Stimulated activated CD4-positive, alpha-beta T cell treated with anti-CD3 and anti-CD28 coated beads, Interleukin-12 subunit alpha, Interleukin-12 subunit beta, amount 100 ng/mL, for 48 hours (primary cell): ENCODE results near the gene MRPS18A.

Experiments
- DNase-seq, 3 donors: peaks; one replicate each; pipeline ENCODE4 v3.0.0-alpha.2; 2020; ENCODE audit warnings: low read depth in 2 of 3, low spot score in 1 of 3

The MRPS18A gene

GRCh38 chr6:43687437-43688347, at the start of gene MRPS18A:
MRPS18A (minus strand) TSS chr6:43687791; CDS start chr6:43687779, 12 bp downstream.
- DNase-seq, result peak; percentile 68 to 78 (median 70)

- no peak for DNase-seq
Observed at GRCh38 chr6:43736844-43737243, 49.3 kb upstream of the MRPS18A start.

GRCh38 chr6:43736211-43736786, 48.7 kb upstream of the MRPS18A start:
- DNase-seq, result no peak

DNA sequence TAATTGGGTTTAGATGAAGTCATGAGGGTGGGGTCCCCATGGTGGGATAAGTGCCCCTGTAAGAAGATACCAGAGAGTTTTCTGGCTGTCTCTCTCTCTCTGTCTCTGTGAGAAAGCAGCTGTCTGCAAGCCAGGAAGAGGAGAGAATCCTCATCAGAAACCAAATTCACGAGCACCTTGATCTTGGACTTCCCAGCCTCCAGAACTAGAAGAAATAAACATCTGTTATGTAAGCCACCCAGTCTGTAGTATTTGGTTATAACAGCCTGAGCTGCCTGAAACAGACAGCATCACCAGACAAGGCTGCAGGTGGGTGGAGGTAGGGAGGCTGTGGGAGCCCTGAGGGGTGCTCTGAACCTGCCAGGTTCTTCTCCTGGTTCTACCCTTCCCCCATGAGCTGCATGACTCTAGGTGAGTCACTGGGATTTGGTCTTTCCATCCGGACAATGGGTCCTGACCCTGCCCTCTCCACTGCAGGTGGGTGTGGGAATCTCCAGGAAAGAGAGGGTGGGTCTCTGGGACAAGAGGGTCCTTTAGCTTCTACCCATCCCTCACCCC, 48.1 kb upstream of the MRPS18A start:
- no peak for DNase-seq

DNA sequence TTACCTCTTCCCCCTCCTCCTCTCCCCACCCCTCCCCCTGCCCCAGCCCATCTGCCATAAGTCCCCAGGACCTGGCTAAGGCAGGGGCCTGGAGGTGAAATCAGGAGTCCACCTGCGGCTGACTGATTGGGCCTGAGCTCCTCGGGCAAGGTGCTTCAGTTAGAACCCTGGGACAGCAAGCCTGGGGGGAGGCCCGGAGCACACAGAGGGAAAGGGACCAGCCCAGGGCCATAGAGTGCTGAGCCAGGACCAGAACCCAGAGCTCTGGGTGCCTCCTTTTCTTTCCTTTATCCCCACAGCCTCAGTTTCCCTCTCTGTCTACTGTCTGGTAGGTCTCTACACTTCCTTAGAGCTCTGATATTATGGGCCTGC, 46.7 kb upstream of the MRPS18A start:
- no peak for DNase-seq

DNA sequence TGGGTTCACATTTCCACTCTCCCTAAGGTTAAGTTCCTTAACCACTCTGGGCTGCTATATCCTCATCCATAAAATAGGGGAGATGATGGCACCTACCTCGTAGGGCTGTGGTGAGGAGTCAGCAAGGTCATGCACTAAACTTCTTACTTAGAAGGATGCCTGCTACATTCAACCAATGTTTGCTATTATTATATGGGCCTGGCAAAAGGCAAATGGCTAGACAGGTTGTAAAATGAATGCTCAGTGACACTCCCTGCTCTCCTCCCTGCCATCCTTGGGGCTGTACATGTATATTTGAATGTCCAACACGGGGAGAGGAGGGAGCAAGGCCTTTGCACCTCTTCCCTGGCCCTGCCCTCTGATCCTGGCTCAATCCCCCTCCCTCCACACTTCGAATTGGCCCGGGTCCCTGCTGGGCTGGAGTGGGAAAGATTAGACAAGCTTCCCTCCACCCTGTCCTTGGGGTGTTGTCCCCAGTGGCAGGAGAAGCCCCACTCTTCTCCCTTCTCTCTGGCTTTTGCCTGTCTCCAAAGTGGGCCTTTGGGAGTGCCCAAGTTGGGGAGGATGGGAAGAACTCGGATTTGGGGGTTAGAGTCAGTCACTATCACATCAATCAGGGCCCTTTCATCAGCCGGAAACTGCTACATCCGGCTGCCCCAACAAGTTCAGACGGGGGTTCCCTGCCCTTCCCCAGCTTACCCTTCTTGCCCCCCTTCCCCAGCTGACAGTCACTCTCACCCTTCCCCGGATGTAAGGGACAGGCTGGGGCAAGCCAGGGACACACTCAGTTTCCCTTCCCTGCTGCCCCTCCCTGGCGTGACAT, 46.1 kb upstream of the MRPS18A start:
- peak in 1 of 3 donors; percentile 28 for DNase-seq

GRCh38 chr6:43730634-43731033, 43.0 kb upstream of the MRPS18A start:
- no peak for DNase-seq

- DNase-seq, result no peak
Observed at GRCh38 chr6:43729537-43729936, 41.9 kb upstream of the MRPS18A start.

DNA sequence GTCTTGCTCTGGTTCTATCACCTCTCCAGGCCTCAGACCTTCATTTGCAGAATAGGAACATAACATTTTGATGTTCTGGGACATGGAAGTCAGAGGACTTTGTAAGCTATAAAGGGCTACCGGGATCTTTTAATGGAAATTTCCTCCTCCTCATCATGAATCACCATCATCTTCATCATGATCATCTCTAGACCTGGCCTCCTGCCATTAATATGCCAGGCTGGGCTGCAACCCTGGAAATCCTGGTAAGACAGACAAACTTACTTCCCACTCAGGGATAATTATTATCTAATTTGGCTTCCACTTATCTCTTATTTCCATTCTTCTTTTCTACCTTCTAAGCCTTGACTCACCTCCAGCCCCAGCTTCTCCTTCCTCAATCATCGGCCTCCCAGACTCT, 41.0 kb upstream of the MRPS18A start:
- no peak for DNase-seq

DNA sequence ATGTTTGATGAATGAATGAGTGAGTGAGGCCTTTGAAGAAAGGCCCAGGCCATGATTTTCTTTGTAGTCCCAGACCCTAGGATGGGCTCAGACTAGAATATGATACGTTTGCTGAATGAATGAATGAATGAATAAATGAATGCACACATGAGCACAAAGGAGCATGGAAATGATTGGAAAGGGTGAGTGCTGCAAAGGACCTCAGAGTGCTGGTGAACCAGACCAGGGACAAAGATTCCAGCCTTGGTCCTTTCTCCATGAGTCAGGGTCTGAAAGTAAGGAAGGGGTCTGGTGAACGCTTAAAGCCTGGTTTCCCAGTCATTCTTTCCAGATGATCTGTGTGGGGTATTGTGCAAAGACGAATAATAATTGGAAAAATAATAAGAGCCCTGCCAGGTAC, 40.0 kb upstream of the MRPS18A start:
- DNase-seq, result no peak

GRCh38 chr6:43725643-43726580, 38.3 kb upstream of the MRPS18A start:
- no peak for DNase-seq

GRCh38 chr6:43724914-43725642, 37.5 kb upstream of the MRPS18A start:
- peak; percentile 62 to 77 (median 68) for DNase-seq

- no peak for DNase-seq
Observed at GRCh38 chr6:43724354-43724753, 36.8 kb upstream of the MRPS18A start.

DNA sequence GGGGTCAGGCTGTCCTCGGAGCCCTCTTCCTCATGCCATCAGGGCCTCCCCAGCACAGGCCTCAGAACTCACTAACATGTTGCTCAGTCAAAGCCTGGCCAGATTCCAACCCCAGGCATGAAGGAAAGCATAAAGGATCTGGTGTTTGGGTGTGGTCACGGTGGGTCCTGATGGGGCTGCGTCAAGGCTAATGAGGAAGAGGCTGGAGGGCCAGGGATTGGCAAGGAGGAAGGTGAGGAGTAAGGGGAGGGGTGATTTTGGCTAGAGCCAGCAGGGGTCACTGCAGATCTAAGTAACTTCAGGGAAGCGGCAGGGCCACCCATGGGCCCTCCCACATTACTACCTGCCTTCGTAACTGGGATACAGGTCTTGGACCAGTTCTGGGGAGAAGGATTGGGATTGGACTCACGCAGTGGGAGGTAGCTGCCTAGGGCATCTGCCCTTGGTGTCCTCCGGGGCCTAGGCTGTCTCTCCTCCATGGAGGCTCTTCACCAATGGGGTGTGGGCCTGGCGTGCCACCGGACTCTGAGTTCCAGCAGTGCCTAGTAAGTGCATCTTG, 36.2 kb upstream of the MRPS18A start:
- DNase-seq, result peak; percentile 56 to 77 (median 66)

- no peak for DNase-seq
Observed at GRCh38 chr6:43722920-43723545, 35.4 kb upstream of the MRPS18A start.

DNA sequence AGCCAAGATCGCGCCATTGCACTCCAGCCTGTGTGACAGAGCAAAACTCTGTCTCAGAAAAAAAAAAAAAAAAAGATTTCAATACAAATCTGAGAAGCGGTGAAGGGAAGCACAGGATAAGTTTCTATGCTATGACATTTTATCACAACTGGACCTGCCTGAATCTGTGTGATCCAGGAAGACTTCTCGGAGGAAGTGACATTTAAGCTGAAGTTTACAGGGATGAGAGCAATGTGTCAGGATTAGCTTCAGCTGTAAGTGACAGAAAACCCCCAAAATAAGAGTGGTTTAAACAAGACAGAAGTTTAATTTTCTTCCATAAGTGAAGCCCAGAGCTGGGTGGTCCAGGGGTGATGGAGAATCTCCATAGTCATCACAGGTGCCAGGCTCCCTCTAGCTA, 33.4 kb upstream of the MRPS18A start:
- DNase-seq, result no peak

DNA sequence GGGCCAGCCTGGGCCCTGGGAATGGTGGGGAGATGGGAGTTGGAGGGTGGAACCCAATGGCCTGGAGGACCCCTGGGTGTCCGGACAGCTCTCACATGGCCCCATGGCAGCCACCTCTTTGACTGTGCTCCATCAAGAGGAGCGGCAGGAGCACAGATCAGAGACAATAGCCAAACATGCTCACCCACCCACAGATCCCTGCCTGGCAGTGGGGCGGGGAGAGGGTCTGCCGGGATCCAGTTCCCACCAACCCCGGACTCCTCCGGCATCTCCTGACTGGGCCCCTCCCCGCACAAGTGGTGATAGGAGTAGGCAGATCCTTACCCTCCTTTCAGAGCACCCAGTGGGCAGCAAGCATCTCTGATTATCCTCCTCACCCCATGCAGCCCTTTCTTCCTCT, 31.9 kb upstream of the MRPS18A start:
- DNase-seq, result no peak

DNA sequence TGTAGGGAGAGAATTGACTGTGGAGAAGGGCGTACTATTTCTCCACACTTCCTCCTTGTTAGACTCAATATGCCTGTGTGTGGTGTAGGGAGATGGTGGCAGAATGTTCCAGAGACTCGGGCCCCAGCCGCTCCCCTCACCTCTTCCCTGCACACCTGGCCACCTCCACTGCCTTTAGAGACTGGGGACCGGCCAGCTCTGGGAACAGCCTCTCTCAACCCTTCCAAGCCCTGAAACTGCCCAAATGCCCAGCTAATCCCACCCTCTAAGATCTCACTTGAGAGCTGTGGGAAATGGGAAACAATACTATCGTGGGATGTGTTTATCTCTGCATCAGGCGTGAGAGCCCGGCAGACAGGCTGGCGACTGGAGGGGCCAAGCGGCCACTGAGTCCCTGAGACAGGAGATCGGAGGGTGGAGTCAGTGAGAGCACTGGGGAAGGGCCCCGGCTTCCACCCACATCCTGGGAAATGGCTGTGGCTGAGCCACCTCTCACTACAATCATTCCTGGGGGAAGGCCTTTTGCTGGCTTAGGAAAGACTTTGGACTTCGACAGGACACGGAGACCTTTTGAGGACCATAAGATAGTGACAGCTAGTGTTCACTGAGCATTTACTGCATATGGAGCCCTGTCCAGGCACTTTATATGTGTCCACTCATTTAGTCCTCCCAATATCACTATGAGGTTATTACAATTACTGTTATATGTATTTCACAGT, 31.0 kb upstream of the MRPS18A start:
- DNase-seq, result no peak
